GM12872 (cell line): Measurements from ENCODE around the gene PAX4.
A peak's percentile ranks its signal among the peaks of the same experiment; 100 is the strongest.

Source experiments
- TF ChIP-seq, protein P1 (sequence below): IDR thresholded peaks from 3 replicates; pipeline ENCODE4 v1.5.1; 2011; ENCODE audit warnings: low read depth, mild to moderate bottlenecking, low read length, moderate library complexity; ENCODE audit not compliant: insufficient read depth

The PAX4 gene

GRCh38 chr7:127589896-127590295, 28.0 kb downstream of the PAX4 start:
- TF ChIP-seq, protein P1, sequence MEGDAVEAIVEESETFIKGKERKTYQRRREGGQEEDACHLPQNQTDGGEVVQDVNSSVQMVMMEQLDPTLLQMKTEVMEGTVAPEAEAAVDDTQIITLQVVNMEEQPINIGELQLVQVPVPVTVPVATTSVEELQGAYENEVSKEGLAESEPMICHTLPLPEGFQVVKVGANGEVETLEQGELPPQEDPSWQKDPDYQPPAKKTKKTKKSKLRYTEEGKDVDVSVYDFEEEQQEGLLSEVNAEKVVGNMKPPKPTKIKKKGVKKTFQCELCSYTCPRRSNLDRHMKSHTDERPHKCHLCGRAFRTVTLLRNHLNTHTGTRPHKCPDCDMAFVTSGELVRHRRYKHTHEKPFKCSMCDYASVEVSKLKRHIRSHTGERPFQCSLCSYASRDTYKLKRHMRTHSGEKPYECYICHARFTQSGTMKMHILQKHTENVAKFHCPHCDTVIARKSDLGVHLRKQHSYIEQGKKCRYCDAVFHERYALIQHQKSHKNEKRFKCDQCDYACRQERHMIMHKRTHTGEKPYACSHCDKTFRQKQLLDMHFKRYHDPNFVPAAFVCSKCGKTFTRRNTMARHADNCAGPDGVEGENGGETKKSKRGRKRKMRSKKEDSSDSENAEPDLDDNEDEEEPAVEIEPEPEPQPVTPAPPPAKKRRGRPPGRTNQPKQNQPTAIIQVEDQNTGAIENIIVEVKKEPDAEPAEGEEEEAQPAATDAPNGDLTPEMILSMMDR, result no peak

DNA sequence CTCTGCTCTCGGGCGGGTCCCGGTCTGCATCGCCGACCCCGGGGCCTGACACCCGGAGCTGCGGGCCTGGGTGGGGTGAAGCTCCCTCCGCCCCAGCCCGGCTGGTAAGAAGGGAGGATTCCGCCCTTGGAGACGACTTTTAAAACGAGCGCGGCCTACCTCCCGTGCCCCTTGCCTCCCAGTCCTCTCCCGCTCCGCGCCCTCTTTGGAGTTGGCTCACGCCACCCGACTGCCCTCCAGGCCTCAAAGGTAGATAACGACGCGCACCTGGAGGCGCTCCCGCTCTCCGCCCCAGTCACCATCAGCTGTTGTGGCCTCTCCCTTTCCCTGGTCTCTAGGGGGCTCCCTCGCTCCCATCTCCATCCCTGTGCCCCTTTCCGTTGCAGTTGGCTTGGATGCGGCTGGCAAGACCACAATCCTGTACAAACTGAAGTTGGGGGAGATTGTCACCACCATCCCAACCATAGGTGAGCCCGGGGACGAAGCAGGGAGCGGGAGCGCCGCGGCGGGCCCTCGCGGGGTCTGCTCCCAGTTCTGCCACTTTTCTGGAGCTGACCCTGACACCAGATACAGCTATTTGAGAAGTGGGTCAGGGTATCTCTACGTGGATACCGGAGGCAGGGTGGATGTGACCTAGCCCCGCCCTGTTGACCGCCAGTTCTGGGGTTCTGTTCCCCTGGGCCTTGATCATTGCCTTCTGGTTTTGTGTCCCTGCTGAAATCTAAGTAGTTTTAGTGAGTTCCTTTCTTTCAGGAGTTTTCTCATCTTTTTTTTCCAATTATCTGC, 29.1 kb downstream of the PAX4 start:
- TF ChIP-seq, protein P1, result peak; percentile 49

- TF ChIP-seq, protein P1, result no peak
Measured at GRCh38 chr7:127588019-127588696, 29.8 kb downstream of the PAX4 start, which contains the start of gene ARF5. Gene ARF5, plus strand, starts transcription at chr7:127588411. Its CDS starts 88 bp downstream, at chr7:127588499.

- TF ChIP-seq, protein P1, result no peak
Measured at GRCh38 chr7:127587663-127588018, 30.3 kb downstream of the PAX4 start.

DNA sequence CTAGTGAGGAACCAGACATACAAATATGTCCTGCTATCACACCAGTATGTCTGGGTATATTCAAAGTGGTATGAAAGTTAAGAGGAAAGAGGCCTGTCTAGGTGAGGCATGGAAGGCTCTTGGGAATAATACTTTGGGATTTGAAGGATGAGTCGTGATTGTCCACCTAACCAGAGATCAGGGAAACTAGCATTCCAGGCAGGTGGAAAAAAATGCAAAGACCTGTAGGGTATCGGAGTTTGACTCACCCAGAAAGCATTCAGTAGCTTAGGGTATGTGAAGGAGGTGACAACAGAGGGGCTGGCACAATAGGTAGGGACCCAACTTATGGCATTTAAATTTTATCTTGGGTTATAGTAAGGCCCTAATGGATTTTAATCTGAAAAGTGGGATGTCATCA, 31.6 kb downstream of the PAX4 start:
- TF ChIP-seq, protein P1, result no peak

GRCh38 chr7:127585044-127585953, 32.6 kb downstream of the PAX4 start, which contains the start of gene GCC1:
Gene GCC1, minus strand, starts transcription at chr7:127585596. Its CDS starts 414 bp downstream, at chr7:127585182.
- TF ChIP-seq, protein P1, result no peak

- TF ChIP-seq, protein P1, result no peak
Measured at GRCh38 chr7:127584648-127585043, 33.3 kb downstream of the PAX4 start.
